Fibroblast of skin of scalp (primary cell): Measurements from ENCODE around the gene NCOA6. TPM values are rescaled to one million over a fixed set of nuclear protein-coding genes. Genes with fewer than 3 reads are reported as not detected.

Experiments used
- DNase-seq: peaks from one replicate; pipeline ENCODE4 v3.0.0-alpha.2; 2013
- polyA plus RNA-seq, 2 experiments: library from polyadenylated mRNA; unstranded; fragments of 120-200 nt; gene quantifications; one replicate each; pipeline ENCODE4 v1.2.1, GENCODE V29; 2013; ENCODE audit not compliant: insufficient read length in 2 of 2

Gene NCOA6
- polyA plus RNA-seq (2013, experiment 1 of 2; ENCODE audit: insufficient read length), result 26.0 TPM
- 25.5 TPM for polyA plus RNA-seq (2013, experiment 2 of 2; ENCODE audit: insufficient read length)

DNA sequence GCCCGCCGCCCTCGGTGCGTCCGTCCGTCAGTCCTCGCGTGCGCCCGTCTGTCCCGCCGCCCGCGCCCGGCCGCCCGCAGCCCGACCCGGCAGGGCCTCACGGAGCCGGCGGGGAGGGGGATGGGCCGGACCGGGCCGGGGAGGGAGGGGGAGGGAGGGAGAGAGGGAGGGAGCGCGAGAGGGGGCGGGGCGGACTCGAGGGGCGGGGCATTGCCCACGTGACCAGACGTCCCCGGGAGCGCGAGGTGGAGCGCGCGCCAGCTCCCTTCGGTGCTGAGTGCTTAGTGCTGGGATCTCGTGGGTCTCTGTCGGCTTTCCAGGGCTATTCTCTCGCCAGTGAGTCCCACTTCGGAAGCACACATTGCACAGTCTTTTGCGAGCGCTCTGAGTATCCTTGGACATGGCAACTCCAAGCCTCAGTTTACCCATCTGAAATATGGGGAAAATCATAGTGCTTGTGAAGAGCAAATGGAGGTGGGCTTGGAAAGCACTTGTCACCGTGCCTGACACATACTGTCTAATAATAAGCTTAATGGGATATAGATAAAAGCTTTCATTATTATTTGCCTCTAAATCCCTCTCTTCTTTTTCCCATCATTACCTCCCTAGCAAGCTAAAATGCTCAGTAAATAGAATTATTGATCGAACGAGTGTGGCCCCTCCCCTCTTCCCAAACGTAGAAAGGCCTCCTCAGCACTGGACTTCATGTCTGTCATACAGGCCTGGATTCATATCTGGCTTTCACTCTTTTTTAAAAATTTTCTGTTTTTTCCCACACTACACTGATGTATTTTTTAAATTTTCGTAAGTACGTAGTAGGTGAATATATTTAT lies at the start of gene NCOA6:
Gene NCOA6, minus strand, starts transcription at position 122 of the 833 bp plus-strand sequence. CDS start 43,296 bp downstream, outside the sequence.
- DNase-seq, result peak; percentile 84

GRCh38 chr20:34874094-34874654 lies 48.7 kb upstream of the NCOA6 start:
- DNase-seq, result peak; percentile 88

- no peak for DNase-seq
Measured at GRCh38 chr20:34873583-34874093, 48.2 kb upstream of the NCOA6 start.

DNA sequence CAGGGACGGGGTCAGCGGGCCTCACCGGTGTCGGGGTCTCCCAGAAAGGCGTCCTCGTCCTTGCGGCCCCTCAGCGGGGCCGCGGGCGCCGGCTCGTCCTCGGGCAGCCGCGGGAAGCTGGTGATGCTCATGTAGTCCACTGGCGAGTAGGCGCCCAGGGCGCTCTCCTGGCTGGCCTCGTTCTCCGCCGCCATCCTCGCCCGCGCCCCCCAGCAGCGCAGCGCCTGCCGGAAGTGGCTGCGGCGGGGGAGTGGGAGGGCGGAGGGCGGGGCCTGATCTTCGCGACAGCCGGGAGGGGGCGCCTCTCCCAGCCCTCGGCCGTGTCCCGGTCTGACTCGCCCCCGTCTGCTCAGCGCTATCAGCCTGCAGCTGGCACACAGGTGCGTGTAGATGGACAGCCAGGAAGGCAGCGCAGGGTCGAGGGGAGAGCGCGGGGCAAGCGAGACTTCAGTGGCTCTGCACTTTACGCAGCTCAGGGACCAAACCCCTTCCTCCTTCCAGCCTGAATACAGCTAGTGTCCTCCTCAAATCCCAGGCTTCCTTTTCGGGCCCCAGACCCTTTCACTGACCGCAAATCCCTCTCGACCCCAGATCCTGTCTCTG lies 47.3 kb upstream of the NCOA6 start, which contains the start of gene GGT7:
Gene GGT7, minus strand, starts transcription at position 235 of the 603 bp plus-strand sequence. Its CDS starts 41 bp downstream, at position 194.
- DNase-seq, result peak; percentile 77

DNA sequence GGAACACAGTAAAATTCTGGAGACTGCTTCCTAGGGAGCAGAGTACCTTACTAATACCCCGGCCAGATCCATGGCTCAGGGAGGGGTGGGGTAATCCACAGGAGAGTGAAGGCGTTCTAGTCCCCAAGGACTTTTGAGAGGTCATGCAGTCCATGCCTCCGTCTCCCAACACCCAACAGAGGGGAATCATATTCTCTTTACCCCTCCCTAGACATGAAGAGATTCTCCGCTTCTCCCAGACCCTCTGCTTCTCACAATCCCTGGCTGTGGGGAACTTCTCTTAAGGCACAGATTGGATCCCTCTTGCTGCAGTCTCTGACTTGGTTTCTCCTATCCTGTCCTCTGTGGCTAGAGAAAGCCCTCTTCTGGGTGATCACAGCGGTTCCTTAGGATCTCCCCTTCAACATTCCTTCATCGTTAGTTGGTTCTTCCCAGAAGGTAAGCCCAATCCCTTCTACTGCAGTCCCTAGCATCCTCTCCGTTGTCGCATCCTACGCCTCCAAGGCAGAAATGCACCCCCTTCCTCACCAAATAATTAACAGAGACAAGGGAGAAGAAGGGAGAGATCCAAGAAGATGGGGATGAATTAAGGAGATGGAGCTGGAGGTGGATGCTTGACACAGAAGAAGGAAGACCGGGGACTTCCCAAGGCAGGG lies 46.6 kb upstream of the NCOA6 start:
- DNase-seq, result no peak

GRCh38 chr20:34871320-34871926 lies 46.0 kb upstream of the NCOA6 start:
- no peak for DNase-seq

- no peak for DNase-seq
Measured at GRCh38 chr20:34864216-34864615, 38.8 kb upstream of the NCOA6 start.

DNA sequence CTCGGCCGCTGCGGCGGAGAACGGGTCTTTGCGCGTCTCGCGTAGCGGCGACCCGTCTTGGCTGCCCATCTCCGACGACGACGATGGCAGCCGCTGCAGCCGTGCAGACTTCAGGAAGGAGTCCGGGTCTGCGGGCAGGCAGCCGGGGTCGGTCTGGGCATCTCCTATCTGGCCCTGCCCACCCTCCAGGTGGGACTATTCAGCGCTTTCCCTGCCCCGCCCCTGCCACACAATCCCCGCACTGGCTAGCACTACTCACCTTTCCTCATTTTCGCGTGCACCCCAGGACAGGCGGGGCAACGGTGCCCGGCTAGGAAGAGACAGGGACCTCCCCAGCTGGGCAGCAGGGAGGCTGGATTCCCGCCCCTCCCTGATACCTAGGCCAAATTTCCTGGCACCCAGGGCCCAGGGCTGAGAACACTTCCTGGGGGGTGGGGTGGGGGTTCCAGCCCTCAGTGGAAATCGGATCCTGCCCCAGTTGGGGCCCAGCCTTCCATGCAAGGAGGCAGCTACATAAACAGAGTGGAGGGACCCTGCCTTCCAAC lies 38.0 kb upstream of the NCOA6 start:
- no peak for DNase-seq

DNA sequence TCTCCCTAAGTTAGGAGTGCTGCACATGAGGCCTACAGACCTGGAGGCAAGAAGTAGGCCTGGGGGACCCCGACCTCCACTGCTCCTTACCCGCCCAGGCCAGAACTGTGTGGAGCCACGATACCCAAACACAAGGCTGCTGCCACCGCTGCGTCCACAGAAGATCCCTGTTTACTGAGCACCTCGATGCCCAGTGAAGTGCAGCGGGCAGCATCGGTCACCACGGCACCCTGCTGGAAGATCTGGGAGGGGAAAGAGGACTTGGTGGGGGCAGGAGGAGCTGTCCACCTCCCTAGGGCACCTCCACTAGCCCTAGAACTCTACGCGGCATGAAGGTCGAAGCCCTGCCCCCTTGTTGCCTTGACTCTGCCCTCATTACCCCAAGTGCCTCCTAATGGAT lies 37.3 kb upstream of the NCOA6 start:
- DNase-seq, result no peak

DNA sequence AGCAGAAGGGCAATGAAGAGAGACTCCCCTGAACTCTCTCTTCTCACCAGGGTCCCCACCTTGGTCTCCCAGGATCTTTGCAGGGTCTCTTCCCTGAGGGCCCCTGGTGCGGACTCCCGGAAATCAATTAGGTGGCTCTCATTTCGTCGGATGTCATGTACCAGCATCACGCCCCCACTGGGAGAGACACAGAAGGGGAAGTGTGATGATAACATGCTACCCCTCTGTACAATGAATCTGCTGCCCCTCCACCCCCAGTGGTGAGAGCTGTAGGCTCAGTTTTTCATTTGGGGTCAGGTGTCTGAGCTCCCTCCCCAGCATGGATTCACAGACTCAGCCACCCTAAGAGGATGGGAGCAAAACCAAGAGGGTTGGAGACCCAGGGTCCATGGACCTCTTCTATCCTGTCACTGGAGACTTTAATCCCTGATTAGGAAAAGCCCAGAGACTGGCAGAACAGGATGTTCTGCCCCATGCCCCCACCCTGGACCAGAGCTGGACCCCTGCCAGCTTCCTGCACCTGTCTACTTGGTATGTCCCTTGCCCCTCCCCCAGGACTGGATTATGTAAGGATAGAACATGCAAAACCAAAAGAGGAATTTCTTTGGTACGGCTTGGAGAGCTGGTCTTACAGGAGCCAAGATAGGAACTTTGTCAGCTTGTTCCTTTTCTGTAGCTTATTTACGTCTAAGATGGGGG lies 36.1 kb upstream of the NCOA6 start:
- no peak for DNase-seq

DNA sequence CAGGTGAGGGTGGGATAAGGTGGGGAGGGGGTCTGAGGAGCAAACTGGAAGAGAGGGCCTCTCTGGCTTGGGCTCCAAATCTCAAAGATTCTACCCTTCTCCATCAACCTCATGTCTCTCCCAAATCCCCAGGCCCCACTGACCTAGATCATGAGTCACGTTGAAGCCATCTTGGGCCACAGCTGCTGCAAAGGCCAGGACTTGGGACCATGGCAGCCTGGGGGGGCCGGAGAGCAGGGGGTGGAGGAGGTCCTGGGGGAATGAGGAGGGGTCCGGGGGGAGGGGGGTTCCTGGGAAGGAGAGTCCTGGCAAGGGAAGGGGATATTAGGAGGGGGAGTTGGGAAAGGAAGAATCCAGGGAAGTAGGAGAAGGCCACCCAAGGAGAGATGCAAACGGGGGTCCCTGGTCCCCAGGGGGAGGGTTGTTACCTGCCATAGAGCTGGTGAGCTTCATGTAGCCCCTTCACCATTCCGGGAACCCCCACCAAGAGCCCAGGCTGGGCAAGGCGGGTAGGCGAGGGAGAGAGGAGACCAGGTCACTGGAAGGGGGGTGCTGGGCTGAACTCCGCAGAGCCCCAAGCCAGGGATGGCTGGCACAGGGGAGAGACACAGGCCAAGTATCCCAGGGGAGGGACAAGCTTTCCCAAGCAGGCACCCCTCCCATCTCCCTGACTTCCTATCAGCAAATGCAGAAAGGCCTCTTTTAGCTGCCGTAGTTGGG lies 34.5 kb upstream of the NCOA6 start:
- DNase-seq, result no peak

DNA sequence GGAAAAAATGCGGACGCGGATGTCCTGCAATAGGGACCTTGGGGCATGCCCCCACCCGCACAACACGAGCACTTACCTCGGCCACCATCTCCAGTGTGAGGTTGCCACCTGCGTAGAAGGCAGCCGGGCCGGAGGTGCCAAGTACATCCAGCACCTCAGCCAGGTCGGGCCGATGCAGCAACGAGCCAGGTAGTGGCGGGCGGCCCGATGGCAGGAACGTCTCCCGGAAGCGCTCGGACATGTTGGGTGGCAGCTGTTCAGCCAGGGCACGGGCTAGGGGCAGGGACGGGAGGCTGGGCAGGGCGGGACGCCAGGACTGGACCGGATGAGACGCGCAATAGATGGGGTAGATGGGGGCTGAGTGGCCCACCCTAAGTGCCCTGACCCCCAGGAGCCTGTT lies 33.9 kb upstream of the NCOA6 start:
- no peak for DNase-seq

GRCh38 chr20:34852298-34852697 lies 26.8 kb upstream of the NCOA6 start:
- no peak for DNase-seq

GRCh38 chr20:34850969-34851368 lies 25.5 kb upstream of the NCOA6 start:
- DNase-seq, result no peak

DNA sequence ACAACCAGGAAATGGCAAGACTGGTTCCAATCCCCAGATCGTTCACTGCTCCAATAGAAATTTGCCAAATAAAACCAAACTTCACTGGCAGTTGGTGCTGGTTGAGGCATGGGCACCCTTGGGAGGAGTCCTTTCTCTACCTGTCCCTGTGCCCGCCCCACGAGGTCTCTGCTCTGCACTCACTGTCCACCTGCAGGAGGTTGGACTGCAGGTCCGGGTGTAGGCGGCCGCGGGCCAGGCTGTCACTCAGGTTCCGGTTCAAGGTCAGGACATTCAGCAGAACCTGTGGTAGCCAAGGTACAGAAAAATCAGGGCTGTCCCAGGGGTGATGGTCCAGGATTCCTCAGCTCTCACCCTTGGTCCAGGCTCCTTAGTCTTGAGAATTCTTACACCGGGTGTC lies 24.3 kb upstream of the NCOA6 start:
- no peak for DNase-seq

- no peak for DNase-seq
Measured at GRCh38 chr20:34848597-34848996, 23.1 kb upstream of the NCOA6 start.

- DNase-seq, result no peak
Measured at GRCh38 chr20:34843421-34843820, 18.0 kb upstream of the NCOA6 start.

GRCh38 chr20:34842143-34842542 lies 16.7 kb upstream of the NCOA6 start:
- no peak for DNase-seq

DNA sequence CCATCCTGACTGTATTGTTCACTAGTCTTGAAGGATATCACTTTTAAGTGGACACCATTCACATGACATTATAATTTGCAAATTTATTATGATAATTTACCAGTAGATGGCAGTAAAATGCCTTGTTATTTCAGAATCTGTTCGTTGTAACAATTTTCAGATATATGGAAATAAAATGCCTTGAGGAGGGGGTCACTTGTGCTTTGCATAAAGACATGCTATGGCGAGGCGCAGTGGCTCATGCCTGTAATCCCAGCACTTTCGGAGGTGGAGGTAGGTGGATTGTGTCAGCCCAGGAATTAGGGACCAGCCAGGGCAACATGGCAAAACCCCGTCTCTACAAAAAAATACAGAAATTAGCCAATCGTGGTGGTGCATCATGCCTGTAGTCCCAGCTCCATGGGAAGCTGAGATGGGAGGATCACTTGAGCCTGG lies 9.0 kb upstream of the NCOA6 start:
- DNase-seq, result peak; percentile 49

DNA sequence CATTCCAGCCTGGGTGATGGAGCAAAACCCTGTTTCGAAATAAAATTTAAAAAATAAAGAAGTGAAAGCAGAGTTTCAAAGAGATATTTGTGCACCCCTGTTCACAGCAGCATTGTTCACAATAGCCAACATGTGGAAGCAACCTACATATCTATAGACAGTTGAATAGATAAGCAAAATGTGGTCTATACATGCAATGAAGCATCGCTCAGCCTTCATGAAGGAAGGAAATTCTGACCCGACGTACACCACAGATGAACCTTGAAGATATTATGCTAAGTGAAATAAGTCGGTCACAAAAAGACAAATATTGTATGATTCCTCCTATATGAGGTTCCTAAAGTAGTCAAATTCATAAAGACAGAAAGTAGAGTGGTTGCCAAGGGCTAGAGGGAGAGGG lies 6.5 kb upstream of the NCOA6 start:
- DNase-seq, result no peak

DNA sequence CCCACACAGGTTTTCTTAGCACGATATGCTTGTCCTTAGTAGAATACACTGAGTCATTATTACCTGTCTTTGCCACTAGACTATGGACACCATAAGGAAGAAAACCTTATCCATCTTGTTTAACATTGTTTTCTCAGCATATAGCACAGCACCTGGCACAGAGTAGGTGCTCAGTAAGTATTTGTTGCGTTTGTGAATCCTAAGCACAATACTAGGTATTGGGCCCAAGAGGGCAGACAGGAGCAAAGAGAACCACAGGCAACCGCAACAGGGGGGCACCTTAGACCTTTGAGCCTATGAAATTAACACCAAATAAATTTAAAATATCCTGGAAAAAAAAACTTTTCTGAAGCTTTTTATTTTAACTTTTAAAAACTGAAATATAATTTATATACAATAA lies 3.7 kb upstream of the NCOA6 start:
- DNase-seq, result no peak
